Hepatocyte (in vitro differentiated cells): Measurements from ENCODE around the gene PTPRN2.

Experiments used
- CTCF ChIP-seq: fragments of 200-600 bp; sonication (generic); IDR thresholded peaks from 2 replicates; pipeline ENCODE4 v1.5.1; 2016; ENCODE audit warnings: antibody characterized with exemption, mild to moderate bottlenecking; ENCODE audit not compliant: poor library complexity
- EZH2 ChIP-seq: fragments of 200-600 bp; sonication (generic); IDR thresholded peaks from 2 replicates; pipeline ENCODE4 v1.6.1; 2016; ENCODE audit warnings: antibody characterized with exemption, mild to moderate bottlenecking, borderline replicate concordance

DNA sequence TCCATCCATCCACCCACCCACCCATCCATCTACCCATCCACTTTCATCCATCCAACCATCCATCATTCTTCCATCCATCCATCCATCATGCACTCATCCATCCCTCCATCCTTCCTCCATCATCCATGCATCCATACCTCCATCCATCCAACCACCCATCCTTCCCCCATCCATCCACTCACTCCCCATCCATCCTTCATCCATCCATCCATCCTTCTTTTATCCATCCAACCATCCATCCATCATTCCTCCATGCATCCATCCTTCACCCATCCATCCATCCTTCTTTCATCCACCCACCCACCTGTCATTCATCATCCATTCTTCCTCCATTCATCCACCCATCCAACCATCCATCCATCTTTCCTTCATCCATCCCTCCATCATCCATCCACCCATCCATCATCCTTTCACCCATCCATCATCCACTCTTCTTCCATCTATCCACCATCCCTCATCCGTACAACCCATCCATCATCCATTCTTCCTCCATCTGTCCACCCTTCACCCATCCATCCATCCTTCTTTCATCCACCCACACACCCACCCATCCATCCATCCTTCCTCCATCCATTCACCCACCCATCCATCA lies 822.6 kb downstream of the PTPRN2 start:
- TF ChIP-seq CTCF, result no peak
- TF ChIP-seq EZH2, result no peak
